Gastroesophageal sphincter (tissue), 3 donors: ENCODE results near the gene GAP43.

Experiments used
- EP300 ChIP-seq: sonication (generic); formaldehyde crosslinking; IDR thresholded peaks from one replicate; pipeline ENCODE4 v1.6.1; 2017; ENCODE audit warnings: antibody characterized with exemption, mild to moderate bottlenecking
- POLR2A ChIP-seq, 2 donors: fragments of 450-650 bp; IDR thresholded peaks; one replicate each; pipeline ENCODE4 v1.6.1; 2017; ENCODE audit warnings: antibody characterized with exemption in 2 of 2, mild to moderate bottlenecking in 2 of 2, moderate library complexity in 1 of 2
- POLR2AphosphoS5 ChIP-seq: sonication (generic); formaldehyde crosslinking; IDR thresholded peaks from one replicate; pipeline ENCODE4 v1.6.1; 2017; ENCODE audit warnings: antibody characterized with exemption
- TF ChIP-seq, protein P1 (sequence below), 4 experiments: fragments of 200-600 bp in 2 of 4; fragments of 450-650 bp in 2 of 4; sonication (generic) in 1 of 4; IDR thresholded peaks; one replicate each; pipeline ENCODE4 v1.5.1; 2017 to 2019; ENCODE audit warnings: antibody characterized with exemption in 4 of 4, mild to moderate bottlenecking in 2 of 4, moderate library complexity in 2 of 4

DNA sequence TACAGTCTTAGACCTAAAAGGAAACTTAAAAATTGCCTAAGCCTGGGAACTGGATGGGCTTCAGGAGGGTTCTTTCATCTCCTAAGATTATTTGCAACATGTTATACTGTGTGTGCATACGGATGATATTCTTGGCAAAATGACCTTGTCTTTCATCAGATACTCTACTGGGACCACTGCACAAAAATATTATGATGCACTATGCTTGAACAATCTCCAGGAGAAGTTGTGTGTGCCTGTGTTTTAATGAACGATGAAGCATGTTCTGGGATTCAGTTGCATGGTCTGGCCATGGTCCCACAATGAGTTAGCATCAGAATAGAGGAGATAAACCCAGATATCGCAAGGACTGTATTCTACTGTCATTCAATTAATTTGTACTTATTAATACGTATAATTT is 68.7 kb downstream of the GAP43 start:
- TF ChIP-seq, protein P1, sequence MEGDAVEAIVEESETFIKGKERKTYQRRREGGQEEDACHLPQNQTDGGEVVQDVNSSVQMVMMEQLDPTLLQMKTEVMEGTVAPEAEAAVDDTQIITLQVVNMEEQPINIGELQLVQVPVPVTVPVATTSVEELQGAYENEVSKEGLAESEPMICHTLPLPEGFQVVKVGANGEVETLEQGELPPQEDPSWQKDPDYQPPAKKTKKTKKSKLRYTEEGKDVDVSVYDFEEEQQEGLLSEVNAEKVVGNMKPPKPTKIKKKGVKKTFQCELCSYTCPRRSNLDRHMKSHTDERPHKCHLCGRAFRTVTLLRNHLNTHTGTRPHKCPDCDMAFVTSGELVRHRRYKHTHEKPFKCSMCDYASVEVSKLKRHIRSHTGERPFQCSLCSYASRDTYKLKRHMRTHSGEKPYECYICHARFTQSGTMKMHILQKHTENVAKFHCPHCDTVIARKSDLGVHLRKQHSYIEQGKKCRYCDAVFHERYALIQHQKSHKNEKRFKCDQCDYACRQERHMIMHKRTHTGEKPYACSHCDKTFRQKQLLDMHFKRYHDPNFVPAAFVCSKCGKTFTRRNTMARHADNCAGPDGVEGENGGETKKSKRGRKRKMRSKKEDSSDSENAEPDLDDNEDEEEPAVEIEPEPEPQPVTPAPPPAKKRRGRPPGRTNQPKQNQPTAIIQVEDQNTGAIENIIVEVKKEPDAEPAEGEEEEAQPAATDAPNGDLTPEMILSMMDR (IDR thresholded peaks at IDR 0.05) = no peak
- TF ChIP-seq POLR2AphosphoS5 = no peak
- TF ChIP-seq EP300 = no peak
- no peak for TF ChIP-seq POLR2A (IDR thresholded peaks at IDR 0.05)
